CD4-positive, alpha-beta T cell treated with Interleukin-4 for 1 hour (primary cell): Measurements from ENCODE around the gene APRT.
"Not testable (repeated sequence)": the region's sequence is repeated elsewhere in the genome, so short reads cannot be mapped to it uniquely, and the experiment has no call there.

Source experiments
- DNase-seq, 2 donors: peaks; one replicate each; pipeline ENCODE4 v3.0.0-alpha.2; 2020 to 2022

APRT gene

GRCh38 chr16:88841521-88842307, 30.0 kb upstream of the APRT start:
- DNase-seq: no peak

GRCh38 chr16:88840600-88841215, 29.0 kb upstream of the APRT start:
- no peak for DNase-seq

GRCh38 chr16:88839745-88840599, 28.2 kb upstream of the APRT start:
- DNase-seq: no peak

- no peak for DNase-seq
These were observed 27.4 kb upstream of the APRT start for GRCh38 chr16:88839026-88839529.

GRCh38 chr16:88838566-88838965, 26.8 kb upstream of the APRT start:
- no peak for DNase-seq

GRCh38 chr16:88837806-88838205, 26.1 kb upstream of the APRT start:
- DNase-seq: no peak

GRCh38 chr16:88836791-88837190, 25.1 kb upstream of the APRT start:
- no peak for DNase-seq

GRCh38 chr16:88835818-88836217, 24.1 kb upstream of the APRT start:
- DNase-seq: no peak

GRCh38 chr16:88835383-88835782, 23.7 kb upstream of the APRT start:
- DNase-seq: no peak

- no peak for DNase-seq
These were observed 22.9 kb upstream of the APRT start for GRCh38 chr16:88834670-88835069.

GRCh38 chr16:88833086-88833485, 21.4 kb upstream of the APRT start:
- DNase-seq: no peak

- DNase-seq: no peak
These were observed 20.1 kb upstream of the APRT start for GRCh38 chr16:88831838-88832237.

GRCh38 chr16:88830783-88831182, 19.1 kb upstream of the APRT start:
- no peak for DNase-seq

GRCh38 chr16:88830258-88830657, 18.5 kb upstream of the APRT start:
- no peak for DNase-seq

GRCh38 chr16:88828711-88829110, 17.0 kb upstream of the APRT start:
- DNase-seq: no peak

- no peak for DNase-seq
These were observed 16.0 kb upstream of the APRT start for GRCh38 chr16:88827727-88828126.

GRCh38 chr16:88826070-88826840, 14.5 kb upstream of the APRT start:
- DNase-seq: no peak

GRCh38 chr16:88825146-88825545, 13.4 kb upstream of the APRT start:
- no peak for DNase-seq

GRCh38 chr16:88824256-88825077, 12.7 kb upstream of the APRT start:
- no peak for DNase-seq

- not testable (repeated sequence) for DNase-seq
These were observed 11.9 kb upstream of the APRT start for GRCh38 chr16:88823646-88824045.

GRCh38 chr16:88822281-88823040, 10.7 kb upstream of the APRT start:
- DNase-seq: no peak
